Measurements from ENCODE around the gene HNF4A.
A peak's percentile ranks its signal among the peaks of the same experiment; 100 is the strongest.

Gene HNF4A

GRCh38 chr20:44355498-44356352, at the start of gene HNF4A:
Gene HNF4A, plus strand, starts transcription at chr20:44355699. Its CDS starts 106 bp downstream, at chr20:44355805.
- no peak for TF ChIP-seq MAX (IDR thresholded peaks at IDR 0.05; ENCODE audit: low read depth, low read length)
- TF ChIP-seq CTCF (IDR thresholded peaks at IDR 0.05; ENCODE audit: low read depth, low read length) = no peak
- no peak for TF ChIP-seq POLR2A (IDR thresholded peaks at IDR 0.05; ENCODE audit: extremely low read depth, insufficient read length)
- TF ChIP-seq MYC (IDR thresholded peaks at IDR 0.05; ENCODE audit: low read depth, low read length) = no peak
- no peak within 1 kb of the TSS for H3K4me3 ChIP-seq (ENCODE audit: low read depth, low read length)
- no peak for DNase-seq (ENCODE audit: low read depth)

GRCh38 chr20:44306927-44307326, 48.6 kb upstream of the HNF4A start:
- TF ChIP-seq MYC (IDR thresholded peaks at IDR 0.05; ENCODE audit: low read depth, low read length) (no peak), POLR2A (IDR thresholded peaks at IDR 0.05; ENCODE audit: extremely low read depth, insufficient read length) (no peak), CTCF (IDR thresholded peaks at IDR 0.05; ENCODE audit: low read depth, low read length) (no peak), MAX (IDR thresholded peaks at IDR 0.05; ENCODE audit: low read depth, low read length) (no peak)
- no peak for DNase-seq (ENCODE audit: low read depth)
- no peak overlapping the region for H3K4me3 ChIP-seq (ENCODE audit: low read depth, low read length)

GRCh38 chr20:44309763-44310663, 45.5 kb upstream of the HNF4A start:
- peak overlapping the region; percentile 92 for H3K4me3 ChIP-seq (ENCODE audit: low read depth, low read length)
- peak; percentile 30 for DNase-seq (ENCODE audit: low read depth)
- no peak for TF ChIP-seq CTCF (IDR thresholded peaks at IDR 0.05; ENCODE audit: low read depth, low read length)
- TF ChIP-seq POLR2A (IDR thresholded peaks at IDR 0.05; ENCODE audit: extremely low read depth, insufficient read length) = no peak
- no peak for TF ChIP-seq MYC (IDR thresholded peaks at IDR 0.05; ENCODE audit: low read depth, low read length)
- TF ChIP-seq MAX (IDR thresholded peaks at IDR 0.05; ENCODE audit: low read depth, low read length) = no peak

GRCh38 chr20:44310664-44311639, 44.5 kb upstream of the HNF4A start, which contains the start of gene FITM2:
Gene FITM2, minus strand, starts transcription at chr20:44311202. Its CDS starts 54 bp downstream, at chr20:44311148.
- DNase-seq (ENCODE audit: low read depth) = peak; percentile 96
- H3K4me3 ChIP-seq (ENCODE audit: low read depth, low read length) = peak within 1 kb of the TSS; percentile 92
- TF ChIP-seq CTCF (IDR thresholded peaks at IDR 0.05; ENCODE audit: low read depth, low read length) = peak; percentile 84
- peak; percentile 94 for TF ChIP-seq MAX (IDR thresholded peaks at IDR 0.05; ENCODE audit: low read depth, low read length)
- TF ChIP-seq MYC (IDR thresholded peaks at IDR 0.05; ENCODE audit: low read depth, low read length) = peak; percentile 89
- TF ChIP-seq POLR2A (IDR thresholded peaks at IDR 0.05; ENCODE audit: extremely low read depth, insufficient read length) = peak; percentile 51

- H3K4me3 ChIP-seq (ENCODE audit: low read depth, low read length) = no peak overlapping the region
- TF ChIP-seq CTCF (IDR thresholded peaks at IDR 0.05; ENCODE audit: low read depth, low read length) (no peak), POLR2A (IDR thresholded peaks at IDR 0.05; ENCODE audit: extremely low read depth, insufficient read length) (no peak), MAX (IDR thresholded peaks at IDR 0.05; ENCODE audit: low read depth, low read length) (no peak), MYC (IDR thresholded peaks at IDR 0.05; ENCODE audit: low read depth, low read length) (no peak)
- no peak for DNase-seq (ENCODE audit: low read depth)
These were observed 40.6 kb upstream of the HNF4A start for GRCh38 chr20:44314870-44315269.

Data from NB4 (cell line).